ENCODE data around the gene MCM7.

DNA sequence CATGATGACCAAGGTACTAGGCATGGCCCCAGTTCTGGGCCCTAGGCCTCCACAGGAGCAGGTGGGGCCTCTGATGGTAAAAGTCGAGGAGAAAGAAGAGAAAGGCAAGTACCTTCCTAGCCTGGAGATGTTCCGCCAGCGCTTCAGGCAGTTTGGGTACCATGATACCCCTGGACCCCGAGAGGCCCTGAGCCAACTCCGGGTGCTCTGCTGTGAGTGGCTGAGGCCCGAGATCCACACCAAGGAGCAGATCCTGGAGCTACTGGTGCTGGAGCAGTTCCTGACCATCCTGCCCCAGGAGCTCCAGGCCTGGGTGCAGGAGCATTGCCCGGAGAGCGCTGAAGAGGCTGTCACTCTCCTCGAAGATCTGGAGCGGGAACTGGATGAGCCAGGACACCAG, 44.2 kb downstream of the MCM7 start:
- TF ChIP-seq, protein P1, sequence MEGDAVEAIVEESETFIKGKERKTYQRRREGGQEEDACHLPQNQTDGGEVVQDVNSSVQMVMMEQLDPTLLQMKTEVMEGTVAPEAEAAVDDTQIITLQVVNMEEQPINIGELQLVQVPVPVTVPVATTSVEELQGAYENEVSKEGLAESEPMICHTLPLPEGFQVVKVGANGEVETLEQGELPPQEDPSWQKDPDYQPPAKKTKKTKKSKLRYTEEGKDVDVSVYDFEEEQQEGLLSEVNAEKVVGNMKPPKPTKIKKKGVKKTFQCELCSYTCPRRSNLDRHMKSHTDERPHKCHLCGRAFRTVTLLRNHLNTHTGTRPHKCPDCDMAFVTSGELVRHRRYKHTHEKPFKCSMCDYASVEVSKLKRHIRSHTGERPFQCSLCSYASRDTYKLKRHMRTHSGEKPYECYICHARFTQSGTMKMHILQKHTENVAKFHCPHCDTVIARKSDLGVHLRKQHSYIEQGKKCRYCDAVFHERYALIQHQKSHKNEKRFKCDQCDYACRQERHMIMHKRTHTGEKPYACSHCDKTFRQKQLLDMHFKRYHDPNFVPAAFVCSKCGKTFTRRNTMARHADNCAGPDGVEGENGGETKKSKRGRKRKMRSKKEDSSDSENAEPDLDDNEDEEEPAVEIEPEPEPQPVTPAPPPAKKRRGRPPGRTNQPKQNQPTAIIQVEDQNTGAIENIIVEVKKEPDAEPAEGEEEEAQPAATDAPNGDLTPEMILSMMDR (IDR thresholded peaks at IDR 0.05; ENCODE audit: low read depth, low read length, poor library complexity, severe bottlenecking), result no peak
- TF ChIP-seq EZH2phosphoT487 (IDR thresholded peaks at IDR 0.05; ENCODE audit: borderline replicate concordance, low read length), result no peak

Data from DOHH2 (cell line).